Fibroblast of peridontal ligament (primary cell): ENCODE data around the gene NUMA1.

Experiments
- DNase-seq: peaks from one replicate; pipeline ENCODE4 v3.0.0-alpha.2; 2010; ENCODE audit errors: extremely low read depth

The NUMA1 gene

GRCh38 chr11:72023335-72023734, 57.0 kb downstream of the NUMA1 start:
- DNase-seq: no peak

- no peak for DNase-seq
Measured at GRCh38 chr11:72018171-72018570, 62.2 kb downstream of the NUMA1 start.

GRCh38 chr11:72015511-72016061, 64.8 kb downstream of the NUMA1 start:
- DNase-seq: no peak

- DNase-seq: no peak
Measured at GRCh38 chr11:72014761-72015320, 65.5 kb downstream of the NUMA1 start.

GRCh38 chr11:72013765-72014711, 66.3 kb downstream of the NUMA1 start:
- peak; percentile 41 for DNase-seq

- no peak for DNase-seq
Measured at GRCh38 chr11:72012897-72013721, 67.2 kb downstream of the NUMA1 start.

GRCh38 chr11:72012091-72012630, 68.2 kb downstream of the NUMA1 start:
- DNase-seq: no peak

- DNase-seq: no peak
Measured at GRCh38 chr11:72010529-72011233, 69.7 kb downstream of the NUMA1 start.

- no peak for DNase-seq
Measured at GRCh38 chr11:72009156-72009555, 71.2 kb downstream of the NUMA1 start.

- DNase-seq: no peak
Measured at GRCh38 chr11:72008728-72009127, 71.6 kb downstream of the NUMA1 start.

GRCh38 chr11:72007587-72007986, 72.8 kb downstream of the NUMA1 start:
- no peak for DNase-seq

GRCh38 chr11:72007089-72007476, 73.3 kb downstream of the NUMA1 start:
- no peak for DNase-seq

- DNase-seq: no peak
Measured at GRCh38 chr11:72006309-72007088, 73.8 kb downstream of the NUMA1 start.

- DNase-seq: no peak
Measured at GRCh38 chr11:72005347-72006260, 74.7 kb downstream of the NUMA1 start.

GRCh38 chr11:72004515-72005346, 75.6 kb downstream of the NUMA1 start:
- DNase-seq: no peak

- no peak for DNase-seq
Measured at GRCh38 chr11:72003776-72004171, 76.6 kb downstream of the NUMA1 start.

- no peak for DNase-seq
Measured at GRCh38 chr11:72002841-72003775, 77.2 kb downstream of the NUMA1 start.
